Spleen (tissue), 13 donors: ENCODE measurements around the gene STK39. TPM values are rescaled to one million over a fixed set of nuclear protein-coding genes. Genes with fewer than 3 reads are reported as not detected.

Experiments used
- DNase-seq: peaks from one replicate; pipeline ENCODE4 v3.0.0-alpha.2; 2020
- H3K27ac ChIP-seq, 8 donors: fragments of 200-600 bp; sonication (generic) in 7 of 8; 1 replicate in 4 of 8; 2 replicates in 4 of 8; pipeline versions ENCODE4 v1.5.0 to v1.8.0; 2016 to 2021; ENCODE audit warnings: inconsistent platforms in 4 of 8, mild to moderate bottlenecking in 4 of 8, moderate library complexity in 1 of 8
- H3K27me3 ChIP-seq, 7 donors: fragments of 200-600 bp; sonication (generic) in 6 of 7; replicated peaks in 1 of 7; 1 replicate in 4 of 7; 2 replicates in 3 of 7; pipeline versions ENCODE4 v1.5.0 to v1.8.0; 2016 to 2021; ENCODE audit warnings: inconsistent platforms in 3 of 7, mild to moderate bottlenecking in 1 of 7
- H3K36me3 ChIP-seq, 6 donors: fragments of 200-600 bp; sonication (generic) in 5 of 6; 1 replicate in 4 of 6; 2 replicates in 2 of 6; pipeline versions ENCODE4 v1.5.0 to v1.8.0; 2016 to 2021; ENCODE audit warnings: inconsistent platforms in 2 of 6
- H3K4me1 ChIP-seq, 6 donors: fragments of 200-600 bp; sonication (generic) in 5 of 6; 1 replicate in 3 of 6; 2 replicates in 3 of 6; pipeline versions ENCODE4 v1.5.0 to v1.8.0; 2016 to 2021; ENCODE audit warnings: inconsistent platforms in 3 of 6
- H3K4me3 ChIP-seq, 8 donors: fragments of 200-600 bp; sonication (generic) in 7 of 8; 1 replicate in 4 of 8; 2 replicates in 4 of 8; pipeline versions ENCODE4 v1.5.0 to v1.8.0; 2016 to 2021; ENCODE audit warnings: inconsistent platforms in 4 of 8, mild to moderate bottlenecking in 4 of 8, moderate library complexity in 2 of 8
- H3K9me3 ChIP-seq, 8 donors: fragments of 200-600 bp; sonication (generic) in 7 of 8; 1 replicate in 4 of 8; 2 replicates in 4 of 8; pipeline versions ENCODE4 v1.5.0 to v1.8.0; 2016 to 2021; ENCODE audit warnings: inconsistent platforms in 4 of 8
- CTCF ChIP-seq, 11 experiments: fragments of 200-600 bp in 7 of 11; fragments of 450-650 bp in 4 of 11; sonication (generic) in 4 of 11; IDR thresholded peaks in 8 of 11; conservative IDR thresholded peaks in 3 of 11; 1 replicate in 7 of 11; 2 replicates in 4 of 11; pipeline versions ENCODE4 v1.4.0 to v1.8.0; 2016 to 2021; ENCODE audit warnings: antibody characterized with exemption in 11 of 11, inconsistent platforms in 4 of 11, mild to moderate bottlenecking in 1 of 11
- POLR2A ChIP-seq, 3 donors: fragments of 450-650 bp; IDR thresholded peaks; one replicate each; pipeline ENCODE4 v1.5.1; 2017; ENCODE audit warnings: antibody characterized with exemption in 3 of 3, mild to moderate bottlenecking in 1 of 3
- POLR2AphosphoS5 ChIP-seq, 3 donors: sonication (generic); formaldehyde crosslinking; IDR thresholded peaks; one replicate each; pipeline ENCODE4 v1.5.1; 2017; ENCODE audit warnings: antibody characterized with exemption in 3 of 3
- WGBS, 5 donors: extraction: QIAGEN DNeasy Blood & Tissue Kit in 3 of 5; methylation state at CpG; one replicate each; pipeline versions ENCODE4 v1.1.5 to v1.1.7; 2013 to 2018; 5-methylcytosine and 5-hydroxymethylcytosine counted together
- intact Hi-C: fragments of 100-400 bp; cut with DNase I; formaldehyde crosslinking; loops from one replicate; pipeline ENCODE4 v1.15.0; 2023; ENCODE audit warnings: low total_unique reads
- long read RNA-seq, 2 donors: transcript quantifications; one replicate each; lab custom pipeline, GENCODE V29; 2026
- polyA plus RNA-seq, 3 donors: library from polyadenylated mRNA; stranded (reverse); fragments of 200-250 nt; gene quantifications; one replicate each; pipeline ENCODE4 v1.2.1, GENCODE V29; 2013
- total RNA-seq, 7 donors: library from RNA; depleted of rRNA in 3 of 7; stranded (reverse); fragments of >200 nt in 3 of 7; fragmentation: NEBNext Ultra II Directional in 4 of 7; extraction: Animal tissue kit (Norgen Biotek cat#: 25700) in 4 of 7; gene quantifications; one replicate each; pipeline versions ENCODE4 v1.1.0 to v1.2.1, GENCODE V29; 2016 to 2021
- donor health status: healthy with polysubstance abuse.
- donor health status: DM: no; HTN: no; CAD: no; lungs with moderate emphysema.
- donor health status: DM: no; HTN: no; CAD: no.
- donor health status: Bipolar disorder and iron deficiency.
- donor health status: healthy.
- donor health status: DM: no; HTN: no; CAD: no.
- donor health status: DM: yes; HTN: yes; CAD: no.

The STK39 gene
- 10 to 100 TPM in 6 of 7 donors, 1 to 10 TPM in 1; 9.1 to 17.8 (median 12.9) TPM for total RNA-seq
- 10 to 100 TPM in 1 of 3 donors, 1 to 10 TPM in 2; 8.6 to 11.5 (median 8.6) TPM for polyA plus RNA-seq
- long read RNA-seq, donor 1, partial matches to known transcripts, result 0 of 1 reads
- long read RNA-seq, donor 1, other reads (novel, unspliced or antisense), result 0 of 1 reads
- long read RNA-seq, donor 2, partial matches to known transcripts, result 5 of 5 reads
- long read RNA-seq, donor 2, other reads (novel, unspliced or antisense), result 0 of 5 reads

- Histone ChIP-seq H3K9me3 (no peaks in the 10 kb centered on the region), H3K4me3 (peak within 1 kb of the TSS; percentile 62 to 95 (median 82)), H3K4me1 (peaks cover 7 to 50% (median 40%) of the 10 kb centered on the region in 6 donors), H3K27ac (peak within 1 kb of the TSS; percentile 51 to 91 (median 82)), H3K27me3 (no peaks in the 10 kb centered on the region), H3K36me3 (no peaks in the 10 kb centered on the region)
- DNase-seq, result peak; percentile 93
- WGBS, 5 donors, result 1 to 2% (median 1%) methylated on average over 22 to 91 of the region's 91 CpGs
- intact Hi-C loops, result no loop called here
- TF ChIP-seq CTCF (IDR thresholded peaks at IDR 0.05 in 8 of 11, conservative IDR thresholded peaks at IDR 0.05 in 3 of 11), result peak in 2 of 11 experiments; percentile 10
- peak in 2 of 3 donors; percentile 51 to 53 for TF ChIP-seq POLR2AphosphoS5 (IDR thresholded peaks at IDR 0.05)
- no peak for TF ChIP-seq POLR2A (IDR thresholded peaks at IDR 0.05)
Measured at GRCh38 chr2:168247341-168248261, at the start of gene STK39. Gene STK39 (minus strand): TSS chr2:168247595. CDS start chr2:168247435, 160 bp downstream.

- no peaks in the 10 kb centered on the region for H3K27me3 ChIP-seq
- no peak overlapping the region for H3K4me3 ChIP-seq
- H3K36me3 ChIP-seq, result no peaks in the 10 kb centered on the region
- TF ChIP-seq POLR2A (IDR thresholded peaks at IDR 0.05), result no peak
- TF ChIP-seq CTCF (IDR thresholded peaks at IDR 0.05 in 8 of 11, conservative IDR thresholded peaks at IDR 0.05 in 3 of 11), result no peak
- no peak for TF ChIP-seq POLR2AphosphoS5 (IDR thresholded peaks at IDR 0.05)
- no peaks in the 10 kb centered on the region for H3K4me1 ChIP-seq
- H3K9me3 ChIP-seq, result no peaks in the 10 kb centered on the region
- no peak overlapping the region for H3K27ac ChIP-seq
- intact Hi-C loops, result no loop called here
- no peak for DNase-seq
Measured at GRCh38 chr2:168295051-168295450, 47.7 kb upstream of the STK39 start.

- no peak for DNase-seq
- intact Hi-C loops, result no loop called here
- WGBS, 5 donors, result 82 to 95% (median 90%) methylated on average over 2 of the region's 2 CpGs
- H3K4me1 ChIP-seq, result no peaks in the 10 kb centered on the region
- TF ChIP-seq POLR2A (IDR thresholded peaks at IDR 0.05) (no peak), CTCF (IDR thresholded peaks at IDR 0.05 in 8 of 11, conservative IDR thresholded peaks at IDR 0.05 in 3 of 11) (no peak), POLR2AphosphoS5 (IDR thresholded peaks at IDR 0.05) (no peak)
- H3K27me3 ChIP-seq, result no peaks in the 10 kb centered on the region
- H3K27ac ChIP-seq, result no peak overlapping the region
- H3K36me3 ChIP-seq, result no peaks in the 10 kb centered on the region
- no peaks in the 10 kb centered on the region for H3K9me3 ChIP-seq
- H3K4me3 ChIP-seq, result no peak overlapping the region
Measured at GRCh38 chr2:168294409-168294808, 47.0 kb upstream of the STK39 start.

GRCh38 chr2:168293766-168294165 lies 46.4 kb upstream of the STK39 start:
- WGBS, 5 donors, result 89 to 98% (median 95%) methylated on average over 4 of the region's 4 CpGs
- no peak overlapping the region for H3K27ac ChIP-seq
- intact Hi-C loops, result no loop called here
- H3K4me1 ChIP-seq, result no peaks in the 10 kb centered on the region
- no peaks in the 10 kb centered on the region for H3K36me3 ChIP-seq
- H3K9me3 ChIP-seq, result no peaks in the 10 kb centered on the region
- H3K4me3 ChIP-seq, result no peak overlapping the region
- H3K27me3 ChIP-seq, result no peaks in the 10 kb centered on the region
- no peak for TF ChIP-seq CTCF (IDR thresholded peaks at IDR 0.05 in 8 of 11, conservative IDR thresholded peaks at IDR 0.05 in 3 of 11)
- no peak for DNase-seq
